H9 (cell line): Measurements from ENCODE around the gene ADAMTSL3. TPM values are rescaled to one million over a fixed set of nuclear protein-coding genes. Genes with fewer than 3 reads are reported as not detected.

ENCODE experiments used
- DNase-seq: peaks from one replicate; pipeline ENCODE4 v3.0.0-alpha.2; 2017
- H2AFZ ChIP-seq: one replicate; pipeline ENCODE4 v1.6.1; 2013; ENCODE audit warnings: mild to moderate bottlenecking, low read length, control low read depth, moderate library complexity
- H2AK5ac ChIP-seq: 2 replicates; pipeline ENCODE4 v1.6.1; 2013; ENCODE audit warnings: low read length, control low read depth, mixed read lengths; ENCODE audit not compliant: insufficient read length
- H2BK120ac ChIP-seq: one replicate; pipeline ENCODE4 v1.6.1; 2013; ENCODE audit warnings: low read depth, mild to moderate bottlenecking, low read length, control low read depth, inconsistent platforms; ENCODE audit not compliant: poor library complexity, severe bottlenecking
- H2BK12ac ChIP-seq: 2 replicates; pipeline ENCODE4 v1.6.1; 2013; ENCODE audit warnings: low read length, control low read depth, mixed read lengths, low read depth; ENCODE audit not compliant: insufficient read length
- H2BK15ac ChIP-seq: 2 replicates; pipeline ENCODE4 v1.6.1; 2013; ENCODE audit warnings: low read depth, low read length, control low read depth
- H2BK20ac ChIP-seq: one replicate; pipeline ENCODE4 v1.6.1; 2013; ENCODE audit warnings: low read depth, mild to moderate bottlenecking, low read length, control low read depth, inconsistent platforms; ENCODE audit not compliant: poor library complexity, severe bottlenecking
- H2BK5ac ChIP-seq: 2 replicates; pipeline ENCODE4 v1.6.1; 2013; ENCODE audit warnings: low read length, control low read depth, mixed read lengths; ENCODE audit not compliant: insufficient read length
- H3K14ac ChIP-seq: 2 replicates; pipeline ENCODE4 v1.6.1; 2013; ENCODE audit warnings: low read length, control low read depth; ENCODE audit not compliant: insufficient read depth
- H3K18ac ChIP-seq: 2 replicates; pipeline ENCODE4 v1.6.1; 2013; ENCODE audit warnings: low read depth, mild to moderate bottlenecking, mixed read lengths, low read length, control low read depth; ENCODE audit not compliant: insufficient read length
- H3K23ac ChIP-seq: 2 replicates; pipeline ENCODE4 v1.6.1; 2013; ENCODE audit warnings: low read length, control low read depth, mixed read lengths, low read depth; ENCODE audit not compliant: insufficient read length
- H3K23me2 ChIP-seq: 2 replicates; pipeline ENCODE4 v1.6.1; 2013; ENCODE audit warnings: low read depth, mild to moderate bottlenecking, mixed read lengths, low read length, control low read depth; ENCODE audit not compliant: insufficient read length, poor library complexity, severe bottlenecking
- H3K27ac ChIP-seq: 2 replicates; pipeline ENCODE4 v1.5.1; 2013; ENCODE audit warnings: low read length, control low read depth, mixed read lengths, low read depth; ENCODE audit not compliant: insufficient read length
- H3K27me3 ChIP-seq: 2 replicates; pipeline ENCODE4 v1.6.1; 2013; ENCODE audit warnings: low read length, control low read depth, inconsistent platforms; ENCODE audit not compliant: insufficient read depth
- H3K4ac ChIP-seq: 2 replicates; pipeline ENCODE4 v1.6.1; 2013; ENCODE audit warnings: low read depth, mild to moderate bottlenecking, control low read depth, inconsistent platforms, low read length, moderate library complexity
- H3K4me1 ChIP-seq: 2 replicates; pipeline ENCODE4 v1.6.1; 2013; ENCODE audit warnings: low read length, control low read depth, inconsistent platforms; ENCODE audit not compliant: insufficient read depth
- H3K4me2 ChIP-seq: 2 replicates; pipeline ENCODE4 v1.6.1; 2013; ENCODE audit warnings: low read length, control low read depth, mixed read lengths; ENCODE audit not compliant: insufficient read length, insufficient read depth
- H3K56ac ChIP-seq: 2 replicates; pipeline ENCODE4 v1.6.1; 2013; ENCODE audit warnings: low read depth, mild to moderate bottlenecking, mixed read lengths, low read length, control low read depth; ENCODE audit not compliant: insufficient read length
- H3K79me1 ChIP-seq: 2 replicates; pipeline ENCODE4 v1.6.1; 2013; ENCODE audit warnings: low read depth, mild to moderate bottlenecking, moderate library complexity, low read length, control low read depth, inconsistent platforms; ENCODE audit not compliant: insufficient read depth, poor library complexity, severe bottlenecking
- H3K79me2 ChIP-seq: 2 replicates; pipeline ENCODE4 v1.6.1; 2013; ENCODE audit warnings: low read length, control low read depth, inconsistent platforms; ENCODE audit not compliant: insufficient read depth
- H3K9ac ChIP-seq: 2 replicates; pipeline ENCODE4 v1.6.1; 2013; ENCODE audit warnings: low read length, control low read depth, mixed read lengths; ENCODE audit not compliant: insufficient read length; ENCODE audit errors: extremely low read depth
- H3K9me3 ChIP-seq: one replicate; pipeline ENCODE4 v1.6.1; 2013; ENCODE audit warnings: low read depth, low read length, inconsistent platforms; ENCODE audit not compliant: control insufficient read depth
- H3T11ph ChIP-seq: one replicate; pipeline ENCODE4 v1.6.1; 2013; ENCODE audit warnings: mild to moderate bottlenecking, low read length, control low read depth, inconsistent platforms
- H4K20me1 ChIP-seq: one replicate; pipeline ENCODE4 v1.6.1; 2013; ENCODE audit not compliant: control insufficient read depth, insufficient read length, insufficient read depth
- H4K5ac ChIP-seq: 2 replicates; pipeline ENCODE4 v1.6.1; 2013; ENCODE audit warnings: low read depth, mild to moderate bottlenecking, mixed read lengths, low read length, control low read depth; ENCODE audit not compliant: insufficient read length
- H4K8ac ChIP-seq: replicated peaks from 2 replicates; pipeline ENCODE4 v1.6.1; 2013; ENCODE audit warnings: low read length, control low read depth, mixed read lengths, low read depth; ENCODE audit not compliant: insufficient read length
- H4K91ac ChIP-seq: 2 replicates; pipeline ENCODE4 v1.6.1; 2013; ENCODE audit warnings: low read depth, mild to moderate bottlenecking, moderate library complexity, mixed read lengths, low read length, control low read depth; ENCODE audit not compliant: insufficient read length
- H3K27ac Mint-ChIP-seq, 3 experiments: 2 replicates in 2 of 3; 3 replicates in 1 of 3; pipeline ENCODE4 v1.8.0; 2020 to 2021; ENCODE audit warnings: mixed read lengths in 3 of 3, mild to moderate bottlenecking in 1 of 3, moderate library complexity in 1 of 3
- H3K27me3 Mint-ChIP-seq: 2 replicates; pipeline ENCODE4 v1.8.0; 2021; ENCODE audit warnings: low read depth, mild to moderate bottlenecking, moderate library complexity, mixed read lengths
- H3K36me3 Mint-ChIP-seq, 3 experiments: 2 replicates in 2 of 3; 3 replicates in 1 of 3; pipeline ENCODE4 v1.8.0; 2020 to 2021; ENCODE audit warnings: low read depth in 3 of 3, mixed read lengths in 3 of 3; ENCODE audit not compliant: insufficient read depth in 1 of 3
- H3K4me1 Mint-ChIP-seq, 2 experiments: 2 replicates each; pipeline ENCODE4 v1.8.0; 2020; ENCODE audit warnings: mixed read lengths in 2 of 2
- H3K4me3 Mint-ChIP-seq, 2 experiments: 2 replicates in 1 of 2; 3 replicates in 1 of 2; pipeline ENCODE4 v1.8.0; 2020 to 2021; ENCODE audit warnings: mild to moderate bottlenecking in 2 of 2, mixed read lengths in 2 of 2, moderate library complexity in 1 of 2
- H3K9me3 Mint-ChIP-seq, 2 experiments: 2 replicates in 1 of 2; 3 replicates in 1 of 2; pipeline ENCODE4 v1.8.0; 2020; ENCODE audit warnings: mild to moderate bottlenecking in 2 of 2, mixed read lengths in 2 of 2, moderate library complexity in 1 of 2
- CTCF ChIP-seq: fragments of 200-600 bp; sonication (generic); conservative IDR thresholded peaks from 3 replicates; pipeline ENCODE4 v1.8.0; 2021; ENCODE audit warnings: antibody characterized with exemption, mild to moderate bottlenecking
- WGBS: extraction: QIAGEN DNeasy Blood & Tissue Kit; methylation state at CpG from one replicate; pipeline ENCODE4 v1.1.7; 2013; ENCODE audit warnings: missing lambda C conversion rate, low lambda C conversion rate, mixed read lengths; ENCODE audit not compliant: insufficient read length; ENCODE audit errors: extremely low coverage; 5-methylcytosine and 5-hydroxymethylcytosine counted together
- total RNA-seq: library from RNA; stranded (reverse); gene quantifications from 2 replicates; pipeline ENCODE4 v1.2.1, GENCODE V29; 2021

Gene ADAMTSL3
- total RNA-seq, 1 experiment from 2014 or later = 0.39 TPM

- no peak overlapping the region for H2BK12ac ChIP-seq
- Mint-ChIP-seq H3K27me3 (no peaks in the 10 kb centered on the region), H3K4me1 (peaks cover 12 to 14% of the 10 kb centered on the region in 2 experiments), H3K9me3 (no peaks in the 10 kb centered on the region), H3K27ac (no peak overlapping the region; a peak in 1 of 7 replicates), H3K36me3 (no peaks in the 10 kb centered on the region), H3K4me3 (no peak overlapping the region)
- H2AFZ ChIP-seq = no peak overlapping the region
- no peak overlapping the region for H3K56ac ChIP-seq
- H3K23me2 ChIP-seq = no peaks in the 10 kb centered on the region
- H3K4me1 ChIP-seq = peaks cover 5% of the 10 kb centered on the region; the same call in 1 of the 2 replicates
- H3T11ph ChIP-seq = no peak overlapping the region
- H3K27ac ChIP-seq = no peak overlapping the region
- no peak overlapping the region for H2BK15ac ChIP-seq
- H3K9me3 ChIP-seq = no peaks in the 10 kb centered on the region
- no peak overlapping the region for H3K4me2 ChIP-seq
- no CpG with 5 or more reads among the region's 3 CpGs for WGBS
- no peak for DNase-seq
- no peak overlapping the region for H3K23ac ChIP-seq
- no peak overlapping the region for H4K8ac ChIP-seq
- no peak overlapping the region for H2AK5ac ChIP-seq
- no peak overlapping the region for H2BK5ac ChIP-seq
- no peaks in the 10 kb centered on the region for H3K79me1 ChIP-seq
- H3K79me2 ChIP-seq = no peaks in the 10 kb centered on the region
- no peak overlapping the region for H4K5ac ChIP-seq
- no peak overlapping the region for H3K9ac ChIP-seq
- no peak overlapping the region for H4K91ac ChIP-seq
- no peaks in the 10 kb centered on the region for H4K20me1 ChIP-seq
- no peak overlapping the region for H3K18ac ChIP-seq
- H2BK20ac ChIP-seq = no peak overlapping the region
- no peak for TF ChIP-seq CTCF
- H3K27me3 ChIP-seq = no peaks in the 10 kb centered on the region
- no peak overlapping the region for H3K14ac ChIP-seq
- H2BK120ac ChIP-seq = no peak overlapping the region
- H3K4ac ChIP-seq = no peak overlapping the region
These were observed 41.3 kb downstream of the ADAMTSL3 start for GRCh38 chr15:83695246-83695645.
